Measurements from ENCODE around the gene COL23A1. TPM values are rescaled to one million over a fixed set of nuclear protein-coding genes. Genes with fewer than 3 reads are reported as not detected.

Gene COL23A1
- total and polyA plus RNA-seq, 2 of the 8 experiments (the other 6 are each of a cell fraction or from before 2014, with no cell fraction given), result 3.1 to 4.7 TPM

- CTCF ChIA-PET (ENCODE audit: partially characterized antibody), result interaction anchor here (9.5 kb wide), 1 partner anchor 313 kb away, joined by 131 read pairs; no protein-coding TSS in a partner anchor
- Histone ChIP-seq H3K27ac (ENCODE audit: low read depth, low read length) (no peak overlapping the region), H3K36me3 (ENCODE audit: control insufficient read depth in 2 of 4, insufficient read depth in 4 of 4, low read length in 3 of 4) (no peaks in the 10 kb centered on the region; a peak in 2 of 8 replicates), H4K5ac (ENCODE audit: insufficient read length, low read depth, low read length) (no peak overlapping the region), H3K79me1 (ENCODE audit: low read depth, low read length) (no peaks in the 10 kb centered on the region), H3K56ac (replicated peaks; ENCODE audit: insufficient read length, low read depth, low read length) (no peak overlapping the region), H3K79me2 (ENCODE audit: control insufficient read depth in 1 of 2, insufficient read depth in 2 of 2, low read length in 2 of 2) (no peaks in the 10 kb centered on the region), H4K91ac (replicated peaks; ENCODE audit: insufficient read length, low read length) (no peak overlapping the region), H3K14ac (ENCODE audit: insufficient read length) (no peak overlapping the region), H2BK20ac (ENCODE audit: low read length) (no peak overlapping the region), H3K18ac (ENCODE audit: extremely low read depth, low read length) (no peak overlapping the region), H2AFZ (ENCODE audit: low read length) (no peak overlapping the region), H2BK5ac (ENCODE audit: low read depth, low read length) (no peak overlapping the region), H3K4me2 (ENCODE audit: insufficient read depth in 1 of 2, low read depth in 2 of 2, low read length in 2 of 2) (no peak overlapping the region), H2BK120ac (replicated peaks; ENCODE audit: low read depth, low read length) (no peak overlapping the region), H4K8ac (ENCODE audit: extremely low read depth, insufficient read depth, low read length) (no peak overlapping the region), H4K20me1 (replicated peaks in 1 of 2; ENCODE audit: control insufficient read depth in 1 of 2, insufficient read depth in 2 of 2, low read length in 2 of 2) (peaks cover 0 to 2% of the 10 kb centered on the region in 2 experiments), H3K27me3 (replicated peaks in 1 of 4; ENCODE audit: control insufficient read depth in 3 of 4, extremely low read depth in 1 of 4, insufficient read depth in 3 of 4, low read length in 3 of 4) (peaks cover 0 to under 1% (median under 1%) of the 10 kb centered on the region in 4 experiments; a peak in 2 of 7 replicates), H3K4me1 (replicated peaks in 1 of 4; ENCODE audit: control insufficient read depth in 3 of 4, insufficient read depth in 4 of 4, low read length in 3 of 4) (peaks cover 0 to 4% (median 0%) of the 10 kb centered on the region in 4 experiments; a peak in 2 of 7 replicates), H3K9me3 (ENCODE audit: insufficient read depth in 2 of 2, low read depth in 1 of 2, low read length in 1 of 2) (peaks cover 5 to 11% of the 10 kb centered on the region in 2 experiments; a peak in 3 of 4 replicates), H3K23ac (ENCODE audit: insufficient read length) (no peak overlapping the region), H2AK5ac (ENCODE audit: low read depth, low read length) (no peak overlapping the region), H2BK12ac (ENCODE audit: low read depth, low read length) (no peak overlapping the region), H2BK15ac (ENCODE audit: low read length) (no peak overlapping the region), H3K4ac (replicated peaks; ENCODE audit: insufficient read length, low read depth, low read length) (no peak overlapping the region), H3K4me3 (ENCODE audit: extremely low read depth in 1 of 4, insufficient read depth in 2 of 4, low read depth in 3 of 4, low read length in 4 of 4) (no peak overlapping the region), H3K23me2 (ENCODE audit: low read depth, low read length) (peaks cover 3% of the 10 kb centered on the region; the same call in 1 of the 2 replicates), H3K9ac (replicated peaks in 1 of 4; ENCODE audit: extremely low read depth in 1 of 4, low read depth in 3 of 4, low read length in 3 of 4) (no peak overlapping the region)
- no peak for FAIRE-seq
- no peak for DNase-seq (ENCODE audit: low read depth in 1 of 2, low spot score in 2 of 2)
- POLR2A ChIA-PET (ENCODE audit: partially characterized antibody), result no interaction called here
- no peak for TF ChIP-seq EZH2 (IDR thresholded peaks at IDR 0.05; ENCODE audit: low read depth, low read length, severe bottlenecking)
- TF ChIP-seq BRCA1 (IDR thresholded peaks at IDR 0.05; ENCODE audit: low read depth, low read length), result no peak
- TF ChIP-seq CBX5 (IDR thresholded peaks at IDR 0.05; ENCODE audit: low read depth, low read length), result no peak
- TF ChIP-seq TAF1 (IDR thresholded peaks at IDR 0.05; ENCODE audit: low read depth, low read length), result no peak
These were observed 5.0 kb upstream of the COL23A1 start for GRCh38 chr5:178595150-178595549.

All from H1 (cell line).